GM18868 (cell line): ENCODE data around the gene FAM3C.

Experiments used
- ATAC-seq: cut with Tn5 transposase; IDR thresholded peaks from one replicate; pipeline ENCODE4 v1.9.1; 2021; ENCODE audit warnings: mild to moderate bottlenecking, moderate library complexity; ENCODE audit not compliant: unreplicated experiment

Gene FAM3C

GRCh38 chr7:121303422-121304101 lies 92.5 kb downstream of the FAM3C start:
- no peak for ATAC-seq

GRCh38 chr7:121302214-121302745 lies 93.8 kb downstream of the FAM3C start:
- ATAC-seq, result peak; percentile 57

GRCh38 chr7:121301446-121302213 lies 94.5 kb downstream of the FAM3C start:
- no peak for ATAC-seq

GRCh38 chr7:121300685-121301420 lies 95.3 kb downstream of the FAM3C start:
- ATAC-seq, result no peak
